Skin of body (tissue), 2 donors: Measurements from ENCODE around the gene ACAP3. TPM values are rescaled to one million over a fixed set of nuclear protein-coding genes. Genes with fewer than 3 reads are reported as not detected.

Source experiments
- DNase-seq: peaks from one replicate; lab custom pipeline; 2025; lab: John Stamatoyannopoulos, UW
- total RNA-seq: library from RNA; depleted of rRNA; stranded (reverse); fragments of >200 nt; gene quantifications from one replicate; pipeline ENCODE4 v1.2.3, GENCODE V29; 2014

The ACAP3 gene
- total RNA-seq, 1 donor from 2014 or later, result 34.6 TPM

DNA sequence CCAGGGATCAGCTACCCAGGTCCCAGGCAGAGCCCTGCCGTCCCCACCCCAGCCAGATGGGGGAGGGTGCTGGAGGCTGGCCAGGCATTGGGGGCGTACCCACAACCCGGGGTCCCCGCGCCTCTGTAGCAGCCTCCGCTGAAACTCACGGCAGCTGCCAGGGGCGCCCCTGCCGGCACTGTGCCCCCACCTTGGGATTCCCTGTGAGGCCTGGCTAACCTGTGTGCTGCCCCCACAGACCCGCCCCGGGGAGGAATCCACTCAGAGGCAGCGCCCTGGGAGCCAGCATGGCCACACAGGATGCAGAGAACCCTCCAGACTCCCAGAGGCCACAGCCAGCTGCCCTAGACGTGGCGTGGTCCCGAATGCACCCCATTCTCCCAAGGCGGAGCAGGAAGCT, 37.7 kb upstream of the ACAP3 start:
- DNase-seq, result no peak

DNA sequence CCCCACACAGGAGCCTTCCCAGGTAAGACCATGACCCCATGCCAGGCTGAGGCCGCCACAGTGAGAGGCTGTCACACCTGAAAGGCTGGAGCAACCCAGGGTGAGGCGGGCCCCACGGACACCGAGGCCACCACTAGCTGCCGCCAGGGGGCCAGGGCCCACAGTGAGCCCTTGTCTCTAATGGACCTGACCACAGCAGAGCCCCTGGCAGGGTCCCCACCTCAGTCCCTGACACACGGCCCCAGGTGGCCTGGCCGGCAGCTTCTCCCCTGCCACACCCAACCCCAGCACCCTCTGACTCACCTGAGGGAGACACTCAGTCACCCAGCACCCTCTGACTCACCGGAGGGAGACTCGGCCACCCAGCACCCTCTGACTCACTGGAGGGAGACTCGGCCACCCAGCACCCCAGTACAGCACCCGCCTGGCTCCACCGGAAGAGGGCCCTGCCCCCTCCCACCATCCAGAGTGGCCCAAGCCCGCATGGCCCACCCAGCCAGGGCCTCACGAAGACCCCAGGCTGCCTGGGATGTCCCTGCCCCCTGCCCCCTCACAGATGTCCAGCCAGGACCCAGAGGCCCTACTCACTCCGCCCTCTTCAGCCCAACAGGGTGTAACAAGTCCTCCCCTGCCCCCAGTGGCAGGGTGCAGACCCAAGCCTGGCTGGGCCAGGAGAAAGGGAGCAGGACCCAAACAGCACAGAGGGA, 37.1 kb upstream of the ACAP3 start:
- no peak for DNase-seq

DNA sequence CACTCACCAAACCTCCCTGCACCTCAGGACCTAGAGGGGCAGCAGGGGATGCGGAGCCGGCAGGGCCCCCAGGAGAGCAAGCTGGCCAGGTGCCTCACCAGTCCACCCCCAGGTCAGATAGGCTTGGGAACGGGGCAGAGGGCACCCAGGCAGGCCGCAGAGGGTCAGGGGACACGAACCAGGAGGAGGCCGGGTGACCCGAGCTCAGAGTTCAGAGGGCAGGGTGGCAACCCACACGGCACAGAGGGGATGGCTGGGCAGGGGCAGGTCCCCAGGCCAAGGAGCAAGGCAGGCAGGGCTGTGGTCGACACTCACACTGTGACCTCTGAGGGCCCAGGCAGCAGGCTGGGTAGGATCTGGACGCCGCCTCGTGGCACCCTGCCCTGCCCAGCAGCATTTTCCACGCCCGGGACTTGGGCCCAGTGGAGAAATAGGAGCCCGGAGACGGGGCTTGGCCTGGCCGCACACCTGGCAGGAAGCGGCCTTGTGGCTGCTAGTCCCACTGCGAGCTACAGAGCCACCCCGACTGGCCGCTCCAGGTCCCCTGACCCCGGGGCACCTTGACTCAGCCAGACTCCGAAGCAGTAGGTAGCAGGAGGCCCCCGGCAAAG, 36.2 kb upstream of the ACAP3 start:
- DNase-seq, result no peak

GRCh38 chr1:1342584-1343115, 34.9 kb upstream of the ACAP3 start:
- DNase-seq, result no peak

GRCh38 chr1:1342061-1342562, 34.4 kb upstream of the ACAP3 start:
- no peak for DNase-seq

DNA sequence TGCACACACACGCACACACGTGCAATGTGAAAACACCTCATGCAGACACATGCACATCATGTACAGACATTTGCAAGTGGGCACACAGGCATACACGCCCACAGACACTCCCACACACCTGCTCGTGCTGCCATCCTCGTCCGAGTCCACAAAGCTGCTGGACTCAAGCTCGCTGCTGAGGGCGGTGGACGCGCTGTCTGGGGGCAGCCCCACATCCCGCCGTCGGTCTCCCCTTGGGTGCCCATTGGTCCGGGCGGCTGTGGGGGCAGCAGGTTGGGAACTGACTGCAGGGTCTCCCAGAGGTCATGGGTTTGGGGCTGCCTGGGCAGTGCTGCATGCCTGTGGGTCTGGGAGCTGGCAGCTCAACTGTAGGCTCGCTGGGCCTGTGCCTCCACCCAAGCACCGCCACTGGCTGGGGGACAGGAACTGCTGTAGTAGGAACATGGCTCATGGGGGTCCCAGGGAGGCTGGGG, 33.9 kb upstream of the ACAP3 start:
- DNase-seq, result no peak

- DNase-seq, result no peak
These were observed 33.2 kb upstream of the ACAP3 start for GRCh38 chr1:1340791-1341548.

DNA sequence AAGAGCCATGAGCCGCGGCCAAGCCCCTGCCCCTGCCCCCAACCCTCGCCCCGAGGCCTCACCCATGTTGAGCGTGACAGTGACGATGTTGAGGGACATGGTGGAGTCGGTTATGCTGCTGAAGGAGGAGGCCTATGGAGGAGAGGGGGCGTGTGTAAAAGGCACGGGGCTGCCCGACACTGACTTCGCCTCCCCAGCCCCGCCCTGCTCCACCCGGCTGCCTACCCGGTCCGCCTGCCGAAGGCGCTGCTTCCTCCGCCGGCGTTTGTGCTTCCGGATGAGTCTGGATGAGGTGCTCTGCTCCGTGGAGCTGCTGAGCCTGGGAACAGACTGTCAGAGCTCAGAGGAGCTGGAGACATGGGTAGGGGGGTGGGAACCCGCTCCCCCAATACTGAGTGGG, 32.5 kb upstream of the ACAP3 start:
- DNase-seq, result no peak

DNA sequence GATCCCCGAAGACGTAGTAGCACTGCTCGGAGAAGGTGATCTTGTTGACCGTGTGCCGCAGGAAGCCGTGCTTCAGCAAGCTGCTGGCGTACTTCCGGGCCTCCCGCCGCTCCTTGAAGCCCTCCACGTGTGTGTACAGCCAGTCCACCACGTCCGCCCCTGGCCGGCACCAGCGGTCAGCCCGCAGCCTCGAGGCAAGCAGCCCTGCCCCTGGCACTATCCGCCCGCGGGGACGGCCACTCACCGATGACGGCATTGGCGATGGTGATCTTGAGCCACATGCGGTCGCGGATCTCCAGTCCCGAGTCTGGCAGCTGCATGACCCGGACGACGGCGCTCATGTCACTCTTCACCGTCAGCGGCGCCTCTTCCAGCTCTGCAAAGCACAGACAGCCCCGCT, 30.5 kb upstream of the ACAP3 start:
- no peak for DNase-seq

DNA sequence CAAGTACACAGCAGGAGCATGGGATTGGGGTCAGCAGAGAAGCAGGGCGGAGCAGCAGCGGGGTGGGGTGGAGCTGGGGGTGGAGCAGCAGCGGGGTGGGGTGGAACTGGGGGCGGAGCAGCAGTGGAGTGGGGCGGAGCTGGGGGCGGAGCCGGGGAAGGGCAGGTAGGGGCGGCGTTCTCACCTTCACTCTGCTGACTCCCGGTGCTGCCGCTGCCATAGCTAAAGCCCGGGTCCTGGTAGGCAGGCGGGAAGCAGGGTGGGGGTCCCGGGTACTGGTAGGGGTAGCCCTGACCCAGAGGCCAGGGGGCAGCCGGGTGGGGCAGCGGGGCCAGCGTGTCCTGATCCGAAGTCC, 30.0 kb upstream of the ACAP3 start:
- no peak for DNase-seq

GRCh38 chr1:1336931-1337792, 29.4 kb upstream of the ACAP3 start:
- DNase-seq, result no peak

- DNase-seq, result no peak
These were observed 28.7 kb upstream of the ACAP3 start for GRCh38 chr1:1336446-1336845.

DNA sequence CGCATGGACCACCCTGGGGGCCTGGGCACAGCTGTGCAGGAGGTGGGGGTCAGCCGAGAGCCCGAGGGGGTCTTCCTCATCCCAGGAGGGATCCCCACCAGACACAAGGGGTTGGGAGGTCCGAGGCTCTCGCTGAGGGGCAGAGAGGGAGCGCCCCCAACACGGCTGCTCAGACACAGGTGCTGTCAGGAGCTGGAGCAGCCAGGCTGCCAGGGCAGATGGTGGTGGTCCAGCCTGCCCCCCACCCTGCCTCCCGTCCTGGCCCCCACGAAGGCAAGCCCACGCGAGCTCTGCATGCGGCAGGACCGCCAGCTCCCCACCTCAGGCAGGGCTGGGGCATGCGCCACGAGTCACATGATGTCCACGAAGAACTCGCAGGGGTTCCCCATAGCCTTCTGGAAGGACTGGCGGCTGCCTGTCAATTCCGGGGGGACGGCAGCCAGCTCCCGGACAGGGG, 28.1 kb upstream of the ACAP3 start:
- DNase-seq, result no peak

GRCh38 chr1:1335283-1335682, 27.6 kb upstream of the ACAP3 start:
- DNase-seq, result no peak

GRCh38 chr1:1334835-1335234, 27.1 kb upstream of the ACAP3 start:
- no peak for DNase-seq

DNA sequence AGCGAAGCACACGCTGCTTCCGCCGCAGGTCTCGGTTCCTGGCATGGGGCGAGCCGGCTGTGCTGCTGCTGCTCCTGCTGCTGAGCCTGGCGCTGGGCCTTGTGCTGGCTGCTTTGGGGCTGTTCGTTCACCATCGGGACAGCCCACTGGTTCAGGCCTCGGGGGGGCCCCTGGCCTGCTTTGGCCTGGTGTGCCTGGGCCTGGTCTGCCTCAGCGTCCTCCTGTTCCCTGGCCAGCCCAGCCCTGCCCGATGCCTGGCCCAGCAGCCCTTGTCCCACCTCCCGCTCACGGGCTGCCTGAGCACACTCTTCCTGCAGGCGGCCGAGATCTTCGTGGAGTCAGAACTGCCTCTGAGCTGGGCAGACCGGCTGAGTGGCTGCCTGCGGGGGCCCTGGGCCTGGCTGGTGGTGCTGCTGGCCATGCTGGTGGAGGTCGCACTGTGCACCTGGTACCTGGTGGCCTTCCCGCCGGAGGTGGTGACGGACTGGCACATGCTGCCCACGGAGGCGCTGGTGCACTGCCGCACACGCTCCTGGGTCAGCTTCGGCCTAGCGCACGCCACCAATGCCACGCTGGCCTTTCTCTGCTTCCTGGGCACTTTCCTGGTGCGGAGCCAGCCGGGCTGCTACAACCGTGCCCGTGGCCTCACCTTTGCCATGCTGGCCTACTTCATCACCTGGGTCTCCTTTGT, 26.0 kb upstream of the ACAP3 start:
- no peak for DNase-seq

- no peak for DNase-seq
These were observed 25.2 kb upstream of the ACAP3 start for GRCh38 chr1:1332774-1333480.

- no peak for DNase-seq
These were observed 24.5 kb upstream of the ACAP3 start for GRCh38 chr1:1332031-1332755.
